Activated T-cell treated with anti-CD3 and anti-CD28 coated beads for 48 hours (primary cell): ENCODE measurements around the gene XRCC1.
"Not testable (repeated sequence)": the region's sequence is repeated elsewhere in the genome, so short reads cannot be mapped to it uniquely, and the experiment has no call there.

Experiments
- DNase-seq: peaks from one replicate; pipeline ENCODE4 v3.0.0-alpha.2; 2020; ENCODE audit warnings: low read depth

The XRCC1 gene

GRCh38 chr19:43519436-43520088 lies 55.8 kb downstream of the XRCC1 start:
- DNase-seq = peak; percentile 68

- no peak for DNase-seq
Observed at GRCh38 chr19:43518051-43518450, 57.3 kb downstream of the XRCC1 start.

GRCh38 chr19:43512399-43512798 lies 62.9 kb downstream of the XRCC1 start:
- not testable (repeated sequence) for DNase-seq

GRCh38 chr19:43511324-43511723 lies 64.0 kb downstream of the XRCC1 start:
- no peak for DNase-seq

GRCh38 chr19:43510713-43511112 lies 64.6 kb downstream of the XRCC1 start:
- no peak for DNase-seq

GRCh38 chr19:43507880-43508279 lies 67.4 kb downstream of the XRCC1 start:
- no peak for DNase-seq

GRCh38 chr19:43506629-43507028 lies 68.7 kb downstream of the XRCC1 start:
- no peak for DNase-seq

- no peak for DNase-seq
Observed at GRCh38 chr19:43505941-43506340, 69.4 kb downstream of the XRCC1 start.

- no peak for DNase-seq
Observed at GRCh38 chr19:43505186-43505456, 70.2 kb downstream of the XRCC1 start.

GRCh38 chr19:43504426-43505185 lies 70.7 kb downstream of the XRCC1 start, which contains the start of gene PHLDB3:
TSS of gene PHLDB3 (minus strand) at chr19:43504746. CDS start at chr19:43504118, 628 bp downstream.
- DNase-seq = no peak

GRCh38 chr19:43503501-43504425 lies 71.6 kb downstream of the XRCC1 start:
- peak; percentile 99 for DNase-seq

- no peak for DNase-seq
Observed at GRCh38 chr19:43502419-43502976, 72.8 kb downstream of the XRCC1 start.

- no peak for DNase-seq
Observed at GRCh38 chr19:43501661-43502418, 73.5 kb downstream of the XRCC1 start.

GRCh38 chr19:43499042-43499441 lies 76.3 kb downstream of the XRCC1 start:
- DNase-seq = no peak

GRCh38 chr19:43498233-43498842 lies 77.0 kb downstream of the XRCC1 start:
- DNase-seq = no peak

- DNase-seq = no peak
Observed at GRCh38 chr19:43496960-43497359, 78.4 kb downstream of the XRCC1 start.

- no peak for DNase-seq
Observed at GRCh38 chr19:43495082-43495481, 80.2 kb downstream of the XRCC1 start.
